Uterus (tissue), 2 donors: ENCODE measurements around the gene GLCE.

ENCODE experiments used
- POLR2A ChIP-seq, 2 donors: fragments of 450-650 bp; IDR thresholded peaks; one replicate each; pipeline ENCODE4 v1.6.1; 2016; ENCODE audit warnings: antibody characterized with exemption in 2 of 2, mild to moderate bottlenecking in 1 of 2, moderate library complexity in 1 of 2
- TF ChIP-seq, protein P1 (sequence below), 4 experiments: fragments of 200-600 bp in 2 of 4; fragments of 450-650 bp in 2 of 4; sonication (generic) in 2 of 4; IDR thresholded peaks; one replicate each; pipeline ENCODE4 v1.5.1; 2016 to 2019; ENCODE audit warnings: antibody characterized with exemption in 4 of 4, mild to moderate bottlenecking in 2 of 4, moderate library complexity in 1 of 4

GRCh38 chr15:69121198-69121828 lies 39.1 kb upstream of the GLCE start:
- TF ChIP-seq, protein P1, sequence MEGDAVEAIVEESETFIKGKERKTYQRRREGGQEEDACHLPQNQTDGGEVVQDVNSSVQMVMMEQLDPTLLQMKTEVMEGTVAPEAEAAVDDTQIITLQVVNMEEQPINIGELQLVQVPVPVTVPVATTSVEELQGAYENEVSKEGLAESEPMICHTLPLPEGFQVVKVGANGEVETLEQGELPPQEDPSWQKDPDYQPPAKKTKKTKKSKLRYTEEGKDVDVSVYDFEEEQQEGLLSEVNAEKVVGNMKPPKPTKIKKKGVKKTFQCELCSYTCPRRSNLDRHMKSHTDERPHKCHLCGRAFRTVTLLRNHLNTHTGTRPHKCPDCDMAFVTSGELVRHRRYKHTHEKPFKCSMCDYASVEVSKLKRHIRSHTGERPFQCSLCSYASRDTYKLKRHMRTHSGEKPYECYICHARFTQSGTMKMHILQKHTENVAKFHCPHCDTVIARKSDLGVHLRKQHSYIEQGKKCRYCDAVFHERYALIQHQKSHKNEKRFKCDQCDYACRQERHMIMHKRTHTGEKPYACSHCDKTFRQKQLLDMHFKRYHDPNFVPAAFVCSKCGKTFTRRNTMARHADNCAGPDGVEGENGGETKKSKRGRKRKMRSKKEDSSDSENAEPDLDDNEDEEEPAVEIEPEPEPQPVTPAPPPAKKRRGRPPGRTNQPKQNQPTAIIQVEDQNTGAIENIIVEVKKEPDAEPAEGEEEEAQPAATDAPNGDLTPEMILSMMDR (IDR thresholded peaks at IDR 0.05): no peak
- TF ChIP-seq POLR2A (IDR thresholded peaks at IDR 0.05): no peak
